HepG2 (cell line): ENCODE results near the gene TLE2. TPM values are rescaled to one million over a fixed set of nuclear protein-coding genes. Genes with fewer than 3 reads are reported as not detected.

Experiments
- ARNT ChIP-seq: fragments of 450-650 bp; IDR thresholded peaks from 2 replicates; pipeline ENCODE4 v1.6.1; 2017
- CREB3 ChIP-seq: sonication (generic); formaldehyde crosslinking; IDR thresholded peaks from 2 replicates; pipeline ENCODE4 v1.5.0; 2020; ENCODE audit warnings: missing genetic modification reagents
- CTCF ChIP-seq: sonication (generic); formaldehyde crosslinking; IDR thresholded peaks from 2 replicates; pipeline ENCODE4 v1.5.0; 2020; ENCODE audit warnings: mild to moderate bottlenecking, missing genetic modification reagents, moderate library complexity
- JDP2 ChIP-seq: sonication (generic); formaldehyde crosslinking; IDR thresholded peaks from 2 replicates; pipeline ENCODE4 v1.8.1; 2022; ENCODE audit warnings: missing genetic modification reagents, borderline replicate concordance
- MEF2D ChIP-seq: sonication (generic); formaldehyde crosslinking; IDR thresholded peaks from 2 replicates; pipeline ENCODE4 v1.5.1; 2020; ENCODE audit warnings: mild to moderate bottlenecking, missing genetic modification reagents
- NBN ChIP-seq: fragments of 450-650 bp; conservative IDR thresholded peaks from 2 replicates; pipeline ENCODE4 v1.6.1; 2017
- NCOA1 ChIP-seq: sonication (generic); formaldehyde crosslinking; IDR thresholded peaks from 2 replicates; pipeline ENCODE4 v1.9.0; 2021; ENCODE audit warnings: missing genetic modification reagents
- PHB2 ChIP-seq: fragments of 450-650 bp; IDR thresholded peaks from 2 replicates; pipeline ENCODE4 v1.6.1; 2018; ENCODE audit not compliant: partially characterized antibody
- RARA ChIP-seq: IDR thresholded peaks from 2 replicates; pipeline ENCODE4 v1.6.1; 2016; ENCODE audit warnings: missing genetic modification reagents, missing compliant biosample characterization
- SALL1 ChIP-seq: sonication (generic); formaldehyde crosslinking; IDR thresholded peaks from 2 replicates; pipeline ENCODE4 v1.8.0; 2022; ENCODE audit warnings: mild to moderate bottlenecking, missing genetic modification reagents
- TCF7 ChIP-seq: sonication (generic); IDR thresholded peaks from 2 replicates; pipeline ENCODE4 v1.6.1; 2016; ENCODE audit warnings: antibody characterized with exemption, low read depth
- ZFP90 ChIP-seq: sonication (generic); formaldehyde crosslinking; IDR thresholded peaks from 2 replicates; pipeline ENCODE4 v1.8.0; 2022; ENCODE audit warnings: missing genetic modification reagents, mild to moderate bottlenecking, inconsistent platforms, borderline replicate concordance
- ZNF281 ChIP-seq: sonication (generic); formaldehyde crosslinking; IDR thresholded peaks from 2 replicates; pipeline ENCODE4 v1.4.0; 2020; ENCODE audit warnings: missing genetic modification reagents, borderline replicate concordance
- ZNF333 ChIP-seq: sonication (generic); formaldehyde crosslinking; IDR thresholded peaks from 2 replicates; pipeline ENCODE4 v1.4.0; 2020; ENCODE audit warnings: mild to moderate bottlenecking, missing genetic modification reagents, borderline replicate concordance
- ZNF432 ChIP-seq: sonication (generic); formaldehyde crosslinking; IDR thresholded peaks from 2 replicates; pipeline ENCODE4 v1.5.0; 2020; ENCODE audit warnings: missing genetic modification reagents, mild to moderate bottlenecking, borderline replicate concordance
- ZNF788 ChIP-seq: sonication (generic); formaldehyde crosslinking; IDR thresholded peaks from 2 replicates; pipeline ENCODE4 v1.5.0; 2020; ENCODE audit warnings: mild to moderate bottlenecking, missing genetic modification reagents, borderline replicate concordance
- ZSCAN25 ChIP-seq: sonication (generic); formaldehyde crosslinking; IDR thresholded peaks from 2 replicates; pipeline ENCODE4 v1.8.0; 2022; ENCODE audit warnings: mild to moderate bottlenecking, missing genetic modification reagents
- polyA plus RNA-seq, 8 experiments: library from polyadenylated mRNA; depleted of rRNA in 3 of 8; stranded (reverse) in 7 of 8; unstranded in 1 of 8; fragments of >200 nt; fragmentation: Illumina TruSeq in 4 of 8; extraction: Trizol in 4 of 8; gene quantifications; 2 replicates each; pipeline versions ENCODE4 v1.2.1 to v1.2.3, GENCODE V29; 2011 to 2016; ENCODE audit warnings: low read depth in 4 of 8, missing spikeins in 1 of 8, mixed read lengths in 1 of 8; ENCODE audit not compliant: insufficient read depth in 1 of 8
- total RNA-seq, 5 experiments: library from RNA; depleted of rRNA; stranded (reverse); fragments of >200 nt; fragmentation: Illumina TruSeq; extraction: Trizol; gene quantifications; 2 replicates each; pipeline ENCODE4 v1.2.3, GENCODE V29; 2016; ENCODE audit warnings: low read depth in 1 of 5
- TF ChIP-seq, protein P1 (sequence below): sonication (generic); formaldehyde crosslinking; IDR thresholded peaks from 2 replicates; pipeline ENCODE4 v1.4.0; 2020; ENCODE audit warnings: missing genetic modification reagents, borderline replicate concordance
- TF ChIP-seq, protein P2 (sequence below): fragments of 450-650 bp; IDR thresholded peaks from 2 replicates; pipeline ENCODE4 v1.6.1; 2017

The TLE2 gene
- total and polyA plus RNA-seq, 2 of the 13 experiments (the other 11 are each of a cell fraction or from before 2014, with no cell fraction given), result 0.07 to 0.81 TPM

DNA sequence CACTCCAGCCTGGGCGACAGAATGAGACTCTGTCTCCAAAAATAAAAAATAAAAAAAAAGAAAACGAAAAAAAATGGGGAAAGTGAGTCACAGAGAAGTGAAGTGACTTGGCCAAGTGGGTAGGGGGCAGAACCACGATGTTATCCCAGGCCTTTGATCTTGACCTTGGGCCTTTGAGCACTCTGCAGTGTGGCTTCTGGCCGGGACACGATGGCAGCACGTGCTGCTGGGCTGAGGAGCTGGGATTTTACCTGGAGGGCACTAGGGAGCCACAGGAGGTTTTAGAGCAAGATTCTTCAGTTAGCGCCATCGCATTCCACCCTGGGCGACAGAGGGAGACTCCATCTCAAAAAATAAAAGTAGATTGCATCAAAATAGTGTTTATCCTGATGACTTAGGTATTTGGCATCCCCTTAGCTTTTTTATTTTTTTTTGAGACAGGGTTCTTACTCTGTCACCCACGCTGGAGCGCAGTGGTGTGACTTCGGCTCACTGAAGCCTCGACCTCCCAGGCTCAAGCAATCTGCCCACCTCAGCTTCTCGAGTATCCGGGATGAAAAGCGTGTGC lies 37.5 kb upstream of the TLE2 start (continued):
- TF ChIP-seq, protein P1, sequence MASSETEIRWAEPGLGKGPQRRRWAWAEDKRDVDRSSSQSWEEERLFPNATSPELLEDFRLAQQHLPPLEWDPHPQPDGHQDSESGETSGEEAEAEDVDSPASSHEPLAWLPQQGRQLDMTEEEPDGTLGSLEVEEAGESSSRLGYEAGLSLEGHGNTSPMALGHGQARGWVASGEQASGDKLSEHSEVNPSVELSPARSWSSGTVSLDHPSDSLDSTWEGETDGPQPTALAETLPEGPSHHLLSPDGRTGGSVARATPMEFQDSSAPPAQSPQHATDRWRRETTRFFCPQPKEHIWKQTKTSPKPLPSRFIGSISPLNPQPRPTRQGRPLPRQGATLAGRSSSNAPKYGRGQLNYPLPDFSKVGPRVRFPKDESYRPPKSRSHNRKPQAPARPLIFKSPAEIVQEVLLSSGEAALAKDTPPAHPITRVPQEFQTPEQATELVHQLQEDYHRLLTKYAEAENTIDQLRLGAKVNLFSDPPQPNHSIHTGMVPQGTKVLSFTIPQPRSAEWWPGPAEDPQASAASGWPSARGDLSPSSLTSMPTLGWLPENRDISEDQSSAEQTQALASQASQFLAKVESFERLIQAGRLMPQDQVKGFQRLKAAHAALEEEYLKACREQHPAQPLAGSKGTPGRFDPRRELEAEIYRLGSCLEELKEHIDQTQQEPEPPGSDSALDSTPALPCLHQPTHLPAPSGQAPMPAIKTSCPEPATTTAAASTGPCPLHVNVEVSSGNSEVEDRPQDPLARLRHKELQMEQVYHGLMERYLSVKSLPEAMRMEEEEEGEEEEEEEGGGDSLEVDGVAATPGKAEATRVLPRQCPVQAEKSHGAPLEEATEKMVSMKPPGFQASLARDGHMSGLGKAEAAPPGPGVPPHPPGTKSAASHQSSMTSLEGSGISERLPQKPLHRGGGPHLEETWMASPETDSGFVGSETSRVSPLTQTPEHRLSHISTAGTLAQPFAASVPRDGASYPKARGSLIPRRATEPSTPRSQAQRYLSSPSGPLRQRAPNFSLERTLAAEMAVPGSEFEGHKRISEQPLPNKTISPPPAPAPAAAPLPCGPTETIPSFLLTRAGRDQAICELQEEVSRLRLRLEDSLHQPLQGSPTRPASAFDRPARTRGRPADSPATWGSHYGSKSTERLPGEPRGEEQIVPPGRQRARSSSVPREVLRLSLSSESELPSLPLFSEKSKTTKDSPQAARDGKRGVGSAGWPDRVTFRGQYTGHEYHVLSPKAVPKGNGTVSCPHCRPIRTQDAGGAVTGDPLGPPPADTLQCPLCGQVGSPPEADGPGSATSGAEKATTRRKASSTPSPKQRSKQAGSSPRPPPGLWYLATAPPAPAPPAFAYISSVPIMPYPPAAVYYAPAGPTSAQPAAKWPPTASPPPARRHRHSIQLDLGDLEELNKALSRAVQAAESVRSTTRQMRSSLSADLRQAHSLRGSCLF (CRISPR knock-in tag), result no peak
- TF ChIP-seq NBN (no peak), ZFP90 (CRISPR knock-in tag) (peak; percentile 28; the same call in 1 of the 2 replicates), SALL1 (CRISPR knock-in tag) (peak; percentile 35; the same call in 1 of the 2 replicates), PHB2 (no peak), TCF7 (peak; percentile 77), MEF2D (CRISPR knock-in tag) (no peak), CREB3 (CRISPR knock-in tag) (no peak), NCOA1 (CRISPR knock-in tag) (no peak), ZNF788 (CRISPR knock-in tag) (peak; percentile 62; the same call in 1 of the 2 replicates), ZNF281 (peak; percentile 56; the same call in 1 of the 2 replicates), ARNT (no peak), ZNF432 (no peak), JDP2 (CRISPR knock-in tag) (no peak), CTCF (CRISPR knock-in tag) (no peak), RARA (CRISPR knock-in tag) (peak; percentile 64), ZNF333 (CRISPR knock-in tag) (no peak), ZSCAN25 (no peak)
- TF ChIP-seq, protein P2, sequence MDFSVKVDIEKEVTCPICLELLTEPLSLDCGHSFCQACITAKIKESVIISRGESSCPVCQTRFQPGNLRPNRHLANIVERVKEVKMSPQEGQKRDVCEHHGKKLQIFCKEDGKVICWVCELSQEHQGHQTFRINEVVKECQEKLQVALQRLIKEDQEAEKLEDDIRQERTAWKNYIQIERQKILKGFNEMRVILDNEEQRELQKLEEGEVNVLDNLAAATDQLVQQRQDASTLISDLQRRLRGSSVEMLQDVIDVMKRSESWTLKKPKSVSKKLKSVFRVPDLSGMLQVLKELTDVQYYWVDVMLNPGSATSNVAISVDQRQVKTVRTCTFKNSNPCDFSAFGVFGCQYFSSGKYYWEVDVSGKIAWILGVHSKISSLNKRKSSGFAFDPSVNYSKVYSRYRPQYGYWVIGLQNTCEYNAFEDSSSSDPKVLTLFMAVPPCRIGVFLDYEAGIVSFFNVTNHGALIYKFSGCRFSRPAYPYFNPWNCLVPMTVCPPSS, result no peak
